Esophagus mucosa (tissue), 1 donor: ENCODE data around the gene TSTD2. TPM values are rescaled to one million over a fixed set of nuclear protein-coding genes. Genes with fewer than 3 reads are reported as not detected.
"Not testable (repeated sequence)": the region's sequence is repeated elsewhere in the genome, so short reads cannot be mapped to it uniquely, and the experiment has no call there.

Experiments
- ATAC-seq: fragments of 200-7000 bp; cut with Tn5 transposase; one replicate; pipeline ENCODE4 v1.9.1; 2020
- total RNA-seq: library from RNA; stranded (reverse); gene quantifications from one replicate; pipeline ENCODE4 v1.2.4, GENCODE V29; 2023
- donor health status: DM: yes; HTN: yes; CAD: no.

The TSTD2 gene
- total RNA-seq, 1 donor from 2014 or later = 10.4 TPM

- ATAC-seq = not testable (repeated sequence)
Measured at GRCh38 chr9:97586909-97587308, 46.3 kb downstream of the TSTD2 start.

- ATAC-seq = not testable (repeated sequence)
Measured at GRCh38 chr9:97584778-97585177, 48.4 kb downstream of the TSTD2 start.

DNA sequence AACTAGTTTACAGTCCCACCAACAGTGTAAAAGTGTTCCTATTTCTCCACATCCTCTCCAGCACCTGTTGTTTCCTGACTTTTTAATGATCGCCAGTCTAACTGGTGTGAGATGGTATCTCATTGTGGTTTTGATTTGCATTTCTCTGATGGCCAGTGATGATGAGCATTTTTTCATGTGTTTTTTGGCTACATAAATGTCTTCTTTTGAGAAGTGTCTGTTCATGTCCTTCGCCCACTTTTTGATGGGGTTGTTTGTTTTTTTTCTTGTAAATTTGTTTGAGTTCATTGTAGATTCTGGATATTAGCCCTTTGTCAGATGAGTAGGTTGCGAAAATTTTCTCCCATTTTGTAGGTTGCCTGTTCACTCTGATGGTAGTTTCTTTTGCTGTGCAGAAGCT lies 51.6 kb downstream of the TSTD2 start:
- ATAC-seq = not testable (repeated sequence)

GRCh38 chr9:97579914-97580313 lies 53.3 kb downstream of the TSTD2 start:
- no peak for ATAC-seq

DNA sequence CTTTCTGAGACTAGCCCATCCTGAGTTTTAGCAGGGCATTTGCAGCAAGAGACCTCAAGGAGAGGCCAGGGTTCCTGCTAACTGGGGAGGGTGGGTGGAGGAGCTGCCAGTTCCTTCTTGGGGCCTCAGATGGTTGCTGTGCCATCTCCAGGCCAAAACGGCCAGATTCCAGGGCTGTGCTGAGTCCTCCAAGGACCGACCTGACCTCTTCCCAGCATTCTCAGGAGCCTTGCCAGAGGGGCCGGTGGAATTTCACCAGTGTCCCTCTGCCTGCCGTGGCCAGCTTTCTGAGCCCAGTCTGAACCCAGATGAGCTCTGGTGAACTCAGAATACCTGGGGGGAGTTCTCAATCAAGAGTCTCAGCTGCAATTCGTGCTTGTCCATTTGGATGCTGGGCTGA lies 54.3 kb downstream of the TSTD2 start:
- no peak for ATAC-seq

DNA sequence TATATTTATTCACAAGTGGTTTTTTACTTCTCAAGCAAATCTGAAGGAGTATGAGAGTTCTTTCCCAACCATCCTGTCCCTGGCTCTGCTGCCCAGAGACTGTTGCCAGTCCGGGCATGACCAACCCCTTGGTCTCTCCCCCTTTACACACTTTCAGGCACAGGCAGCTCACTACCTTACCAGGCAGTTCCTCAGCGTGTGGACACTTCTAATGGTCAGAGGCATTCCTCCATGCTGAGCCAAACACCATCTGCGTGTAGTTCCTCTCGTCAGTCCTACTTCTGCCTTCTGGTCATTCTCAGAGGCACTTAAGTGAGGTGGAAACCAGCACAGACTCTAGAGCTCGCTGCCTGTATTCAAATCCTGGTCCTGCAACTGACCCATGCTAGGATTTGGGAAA lies 56.1 kb downstream of the TSTD2 start:
- no peak for ATAC-seq

DNA sequence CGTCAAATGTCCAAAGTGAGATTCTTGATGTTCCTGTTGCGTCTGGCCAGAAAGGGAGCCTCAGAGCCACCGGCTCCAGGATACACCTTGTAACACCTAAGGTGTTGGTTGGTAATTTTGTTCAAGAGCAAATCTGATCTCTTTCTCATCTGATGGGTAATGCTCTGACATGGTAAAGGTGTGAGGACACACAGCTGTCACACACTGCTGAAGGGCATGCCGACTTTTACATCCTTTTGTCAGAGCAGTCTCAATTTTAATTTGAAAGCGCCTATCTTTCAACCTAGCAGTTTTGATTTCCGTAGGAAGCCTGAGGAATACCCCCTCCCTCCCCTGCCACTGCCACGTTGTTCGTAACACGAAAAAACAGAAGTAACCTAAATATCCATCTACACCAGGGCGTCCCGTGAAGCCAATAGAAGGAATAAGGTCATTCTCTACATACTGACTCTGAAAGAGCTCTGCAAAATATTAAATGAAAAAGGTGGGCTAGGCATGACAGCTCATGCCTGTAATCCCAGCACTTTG lies 57.4 kb downstream of the TSTD2 start:
- ATAC-seq = no peak

DNA sequence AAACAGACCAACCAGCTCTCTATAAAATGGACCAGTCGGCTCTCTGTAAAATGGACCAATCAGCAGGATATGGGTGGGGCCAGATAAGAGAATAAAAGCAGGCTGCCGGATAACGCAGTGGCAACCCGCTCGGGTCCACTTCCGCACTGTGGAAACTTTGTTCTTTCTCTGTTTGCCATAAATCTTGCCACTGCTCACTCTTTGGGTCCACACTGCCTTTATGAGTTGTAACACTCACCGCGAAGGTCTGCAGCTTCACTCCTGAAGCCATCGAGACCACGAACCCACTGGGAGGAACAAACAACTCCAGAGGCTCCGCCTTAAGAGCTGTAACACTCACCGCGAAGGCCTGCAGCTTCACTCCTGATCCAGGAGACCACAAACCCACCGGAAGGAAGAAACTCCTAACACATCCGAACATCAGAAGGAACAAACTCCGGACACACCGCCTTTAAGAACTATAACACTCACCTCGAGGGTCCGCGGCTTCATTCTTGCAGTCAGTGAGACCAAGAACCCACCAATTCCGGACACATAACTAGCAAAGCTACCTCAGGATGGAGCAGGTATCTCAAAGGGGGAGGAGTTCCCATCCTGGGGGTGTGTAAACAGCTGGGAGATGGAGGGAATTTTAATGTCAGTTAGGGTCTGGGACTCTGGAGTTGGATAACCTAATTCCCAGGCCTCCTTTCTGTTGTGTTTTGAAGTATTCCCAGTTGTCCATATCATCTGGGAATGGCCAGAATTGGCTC lies 58.1 kb downstream of the TSTD2 start:
- ATAC-seq = not testable (repeated sequence)

DNA sequence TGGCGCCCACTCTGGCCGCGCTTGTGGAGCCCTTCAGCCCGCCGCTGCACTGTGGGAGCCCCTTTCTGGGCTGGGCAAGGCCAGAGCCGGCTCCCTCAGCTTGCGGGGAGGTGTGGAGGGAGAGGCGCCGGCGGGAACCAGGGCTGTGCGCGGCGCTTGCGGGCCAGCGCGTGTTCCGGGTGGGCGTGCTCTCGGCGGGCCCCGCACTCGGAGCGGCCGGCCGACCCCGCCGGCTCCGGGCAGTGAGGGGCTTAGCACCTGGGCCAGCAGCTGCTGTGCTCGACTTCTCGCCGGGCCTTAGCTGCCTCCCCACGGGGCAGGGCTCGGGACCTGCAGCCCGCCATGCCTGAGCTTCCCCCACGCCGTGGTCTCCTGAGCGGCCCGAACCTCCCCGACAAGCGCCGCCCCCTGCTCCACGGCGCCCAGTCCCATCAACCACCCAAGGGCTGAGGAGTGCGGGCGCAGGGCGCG lies 59.0 kb downstream of the TSTD2 start:
- not testable (repeated sequence) for ATAC-seq

- ATAC-seq = no peak
Measured at GRCh38 chr9:97573482-97574073, 59.6 kb downstream of the TSTD2 start.

GRCh38 chr9:97572892-97573365 lies 60.2 kb downstream of the TSTD2 start:
- no peak for ATAC-seq

DNA sequence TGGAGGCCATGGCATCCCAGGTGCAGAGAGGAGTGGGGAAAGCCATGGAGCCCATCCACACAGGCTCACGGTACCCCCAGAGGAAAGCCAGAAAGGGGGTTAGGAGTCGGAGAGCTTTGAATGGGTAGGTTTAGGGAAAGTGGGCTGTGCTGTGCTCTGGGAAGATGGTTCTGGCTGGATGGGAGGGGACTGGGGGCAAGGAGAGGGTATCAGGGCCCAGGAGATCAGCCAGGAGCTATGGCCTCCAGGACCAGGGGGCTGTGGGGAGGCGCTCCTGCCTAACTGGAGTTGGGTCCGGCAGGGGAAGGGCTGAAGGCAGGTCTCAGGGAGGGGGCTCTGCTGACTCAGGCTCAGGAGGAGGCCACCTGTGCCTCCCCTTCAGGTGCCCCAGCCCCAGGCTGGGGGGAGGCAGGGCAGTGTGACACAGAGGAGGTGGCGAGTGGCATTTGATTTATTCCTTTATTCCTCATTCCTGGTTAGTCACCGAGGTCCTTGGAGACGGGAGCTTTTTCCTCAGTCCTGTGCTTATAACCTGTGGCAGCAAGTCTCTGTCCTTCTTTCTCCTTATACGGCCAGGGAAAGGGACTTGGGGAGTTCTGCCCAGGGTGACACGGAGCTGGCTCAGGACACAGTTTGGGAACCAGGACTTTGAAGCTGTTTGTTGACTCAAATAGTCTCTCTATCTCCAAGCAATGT lies 60.8 kb downstream of the TSTD2 start:
- no peak for ATAC-seq

GRCh38 chr9:97571664-97572063 lies 61.5 kb downstream of the TSTD2 start:
- ATAC-seq = no peak

GRCh38 chr9:97570899-97571298 lies 62.3 kb downstream of the TSTD2 start:
- no peak for ATAC-seq

DNA sequence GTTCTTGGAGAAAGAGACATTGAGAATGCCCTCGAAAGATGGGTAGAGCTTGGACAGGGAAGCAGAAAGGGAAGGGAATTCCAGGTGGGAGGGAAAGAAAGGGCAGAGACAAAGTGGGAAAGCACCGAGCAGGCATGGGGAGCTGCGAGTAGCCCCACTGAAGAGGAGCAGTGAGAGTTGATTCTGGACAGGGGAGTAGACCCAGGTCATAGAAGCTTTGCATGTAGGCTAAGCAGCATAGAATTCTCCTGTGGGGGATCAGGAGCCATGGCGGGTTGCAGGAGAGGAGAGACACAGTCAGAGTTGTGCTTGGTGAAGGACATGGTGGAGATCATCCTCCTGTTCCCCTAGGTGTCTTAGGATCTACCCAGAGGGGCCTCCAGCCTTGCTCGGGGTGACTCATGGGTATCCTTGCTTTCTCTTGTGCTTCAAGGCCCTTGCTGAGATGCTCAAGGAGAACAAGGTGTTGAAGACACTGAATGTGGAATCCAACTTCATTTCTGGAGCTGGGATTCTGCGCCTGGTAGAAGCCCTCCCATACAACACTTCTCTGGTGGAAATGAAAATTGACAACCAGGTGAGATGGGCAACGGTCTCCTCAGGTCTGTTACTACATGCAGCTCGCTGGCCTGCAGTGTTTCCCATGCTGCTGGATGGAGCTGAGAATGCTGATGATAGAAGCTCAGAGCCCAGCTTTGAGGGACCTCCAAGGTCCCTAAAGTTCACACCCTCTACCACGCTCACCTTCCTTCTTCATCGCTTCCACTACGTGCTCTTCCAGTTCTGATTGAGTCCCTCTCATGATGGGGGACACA lies 64.5 kb downstream of the TSTD2 start:
- ATAC-seq = no peak

DNA sequence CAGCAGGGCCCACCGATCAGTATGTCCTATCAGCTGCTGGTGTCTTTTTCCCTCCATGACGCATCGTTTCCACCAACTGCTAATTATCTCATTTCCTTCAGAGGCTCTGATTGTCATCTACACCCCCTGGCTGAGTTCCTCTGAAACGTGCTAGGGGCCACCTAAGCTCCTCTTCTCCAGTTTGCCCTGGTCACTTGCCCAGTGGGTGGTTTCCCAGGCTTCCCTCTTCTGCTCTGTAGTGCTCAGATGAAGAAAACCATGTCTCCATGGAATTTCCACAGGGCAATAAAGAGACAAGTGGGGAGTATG lies 65.3 kb downstream of the TSTD2 start:
- no peak for ATAC-seq

DNA sequence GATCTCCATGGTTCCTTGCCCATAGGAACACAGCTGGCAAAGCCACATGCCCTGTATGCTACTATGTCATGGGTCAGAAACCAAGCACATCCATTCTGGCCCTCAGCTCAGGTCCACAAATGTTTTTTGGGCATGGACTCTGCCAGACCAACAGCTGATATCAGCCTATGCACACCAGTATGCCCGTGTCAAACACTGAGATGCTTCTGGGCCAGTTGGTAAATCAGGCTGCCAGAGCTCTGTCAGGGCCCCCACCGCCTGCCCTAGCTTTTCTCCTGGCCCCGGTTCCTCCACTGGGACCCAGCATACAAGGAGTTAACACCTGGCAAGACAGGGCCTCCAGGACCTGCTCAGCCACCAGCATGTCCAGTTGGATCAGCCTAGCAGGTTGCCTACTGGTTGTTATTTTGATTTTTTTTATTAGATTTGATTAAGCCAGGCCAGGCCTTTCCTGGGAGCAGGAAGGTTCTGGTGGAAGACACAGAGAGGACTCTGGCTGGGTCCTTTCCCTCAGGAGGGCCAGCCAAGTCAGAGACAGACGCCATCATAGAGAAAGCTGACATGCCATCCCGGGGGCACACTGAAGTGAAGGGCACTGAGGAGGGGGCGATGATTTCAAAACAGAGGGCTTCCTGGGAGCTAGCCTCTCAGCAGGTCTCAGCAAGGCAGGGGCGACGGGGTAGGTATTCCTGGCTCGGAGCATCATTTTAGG lies 65.8 kb downstream of the TSTD2 start:
- ATAC-seq = no peak

DNA sequence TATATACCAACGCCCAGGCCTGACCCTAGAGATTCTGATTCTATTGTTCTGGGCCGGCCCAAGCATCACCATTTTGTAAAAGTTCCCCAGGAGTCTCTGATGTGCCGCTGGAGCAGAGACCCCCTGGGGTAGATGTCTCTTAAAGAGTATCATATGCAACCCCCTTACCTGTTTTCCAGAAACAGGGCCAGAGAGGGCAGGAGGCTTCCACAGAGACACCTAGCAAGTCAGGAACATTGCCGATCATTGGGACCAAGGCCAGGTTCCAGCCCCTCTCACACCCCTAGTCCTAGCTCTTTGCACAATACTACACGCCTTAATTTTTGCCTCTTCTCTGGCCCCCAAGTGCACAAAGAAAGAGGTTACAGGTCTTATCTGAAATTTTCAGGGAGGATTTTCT lies 67.9 kb downstream of the TSTD2 start:
- ATAC-seq = no peak

GRCh38 chr9:97564291-97565175 lies 68.6 kb downstream of the TSTD2 start:
- ATAC-seq = peak; percentile 13

DNA sequence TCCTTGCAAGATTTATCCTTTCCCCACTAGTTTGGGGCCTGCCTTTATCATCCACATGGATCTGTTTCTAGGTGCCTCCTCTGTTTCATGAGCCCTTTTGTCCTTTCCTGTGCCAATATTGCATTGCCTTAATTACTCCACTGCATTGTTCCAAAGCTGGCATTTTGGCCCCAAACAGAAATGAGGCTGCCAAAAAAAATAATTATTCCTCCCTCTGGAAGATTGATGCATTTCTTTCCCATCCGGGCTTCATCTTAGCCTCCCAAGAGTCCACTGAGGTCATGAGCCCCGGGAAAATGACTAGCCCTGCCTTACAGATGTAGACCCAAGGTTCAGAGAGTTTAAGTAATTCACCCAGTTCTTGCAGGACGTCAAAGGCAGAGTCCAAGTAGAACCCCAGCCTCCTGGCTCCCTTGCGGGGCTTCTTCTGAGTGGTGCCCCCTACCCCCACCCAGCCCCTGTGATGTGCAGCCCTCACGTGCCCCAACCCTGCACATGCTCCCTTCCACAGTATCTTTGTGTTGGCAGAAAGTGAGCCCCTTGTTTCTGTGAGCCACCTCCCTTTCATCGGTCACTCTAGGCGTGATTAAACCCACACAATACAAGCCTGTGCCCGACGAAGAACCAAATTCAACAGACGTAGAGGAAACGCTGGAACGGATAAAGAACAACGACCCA lies 69.6 kb downstream of the TSTD2 start:
- ATAC-seq = peak; percentile 17
